Measurements from ENCODE around the gene RHOC. TPM values are rescaled to one million over a fixed set of nuclear protein-coding genes. Genes with fewer than 3 reads are reported as not detected.

The RHOC gene
- polyA plus RNA-seq, 1 of the 3 experiments (the other 2 are of a cell fraction), result 1,028 TPM

DNA sequence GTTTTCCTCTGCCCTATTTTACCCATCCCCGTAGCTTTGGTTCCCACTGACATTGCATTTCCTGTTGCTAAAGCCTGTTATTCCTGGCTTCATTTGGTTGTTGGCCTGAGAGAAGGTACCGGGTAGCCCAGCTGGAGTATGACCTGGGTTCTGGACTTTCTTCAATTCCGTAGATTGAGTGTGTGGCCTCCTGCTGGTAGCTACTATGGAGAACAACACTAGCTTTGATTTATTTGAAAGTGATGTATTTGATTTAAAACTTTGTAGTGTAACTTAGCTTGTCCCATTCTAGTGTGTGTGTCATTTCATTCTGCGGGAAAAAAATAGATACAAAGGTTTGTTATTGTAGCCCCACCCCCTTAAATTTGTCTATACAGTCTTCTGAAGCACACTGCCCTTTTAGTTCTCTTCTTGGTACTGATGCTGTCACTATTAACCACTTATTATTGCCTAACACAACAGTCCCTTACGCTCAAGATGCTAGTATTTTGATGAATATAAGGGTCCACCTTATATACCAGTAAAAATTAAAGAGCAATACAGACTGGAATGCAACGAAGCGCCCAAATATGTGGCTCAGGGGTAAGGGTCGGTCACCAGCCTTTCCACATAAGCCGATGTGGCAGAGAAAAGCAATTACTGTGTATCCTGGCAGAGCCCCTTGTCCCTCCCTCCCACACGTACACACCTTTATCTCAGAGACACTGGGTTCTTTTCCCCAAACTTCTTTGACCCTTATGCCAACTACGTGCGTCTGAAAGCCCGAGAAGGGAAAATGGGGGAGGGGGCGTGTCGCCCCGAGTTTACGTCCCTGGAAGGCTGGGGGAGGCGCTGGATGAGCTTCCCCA is 33.1 kb downstream of the RHOC start (continued):
- no peak for TF ChIP-seq RXRA (IDR thresholded peaks at IDR 0.05; ENCODE audit: borderline replicate concordance, low read depth)
- no peak for TF ChIP-seq REST (IDR thresholded peaks at IDR 0.05; ENCODE audit: low read depth, low read length)
- no peak for TF ChIP-seq ELF1 (IDR thresholded peaks at IDR 0.05)
- TF ChIP-seq, protein P1, sequence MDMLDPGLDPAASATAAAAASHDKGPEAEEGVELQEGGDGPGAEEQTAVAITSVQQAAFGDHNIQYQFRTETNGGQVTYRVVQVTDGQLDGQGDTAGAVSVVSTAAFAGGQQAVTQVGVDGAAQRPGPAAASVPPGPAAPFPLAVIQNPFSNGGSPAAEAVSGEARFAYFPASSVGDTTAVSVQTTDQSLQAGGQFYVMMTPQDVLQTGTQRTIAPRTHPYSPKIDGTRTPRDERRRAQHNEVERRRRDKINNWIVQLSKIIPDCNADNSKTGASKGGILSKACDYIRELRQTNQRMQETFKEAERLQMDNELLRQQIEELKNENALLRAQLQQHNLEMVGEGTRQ (IDR thresholded peaks at IDR 0.05; ENCODE audit: borderline replicate concordance, low read depth, low read length), result no peak
- TF ChIP-seq SMC3 (IDR thresholded peaks at IDR 0.05; ENCODE audit: low read depth, low read length), result peak; percentile 34
- no peak for TF ChIP-seq FOSL2 (IDR thresholded peaks at IDR 0.05; ENCODE audit: borderline replicate concordance, low read depth)

DNA sequence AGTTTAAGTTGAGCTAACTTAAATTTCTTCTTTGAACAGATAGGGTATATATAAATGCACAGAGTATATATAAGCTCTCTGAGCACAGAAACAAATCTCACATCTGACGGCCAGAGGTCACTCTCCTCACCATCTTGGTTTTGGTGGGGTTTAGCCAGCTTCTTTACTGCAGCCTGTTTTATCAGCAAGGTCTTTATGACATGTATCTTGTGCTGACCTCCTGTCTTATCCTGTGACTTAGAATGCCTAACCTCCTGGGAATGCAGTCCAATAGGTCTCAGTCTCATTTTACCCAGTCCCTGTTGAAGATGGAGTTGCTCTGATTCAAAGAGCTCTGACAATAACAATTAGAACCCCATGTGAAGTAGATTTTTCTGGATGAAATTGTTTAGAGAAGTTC is 34.1 kb downstream of the RHOC start:
- Histone ChIP-seq H3K9ac (no peak overlapping the region), H2AFZ (ENCODE audit: low read depth) (no peak overlapping the region), H3K36me3 (replicated peaks in 1 of 2; ENCODE audit: control insufficient read depth in 1 of 2, insufficient read depth in 2 of 2, low read length in 1 of 2) (peaks cover 38% of the 10 kb centered on the region in 2 experiments), H3K27ac (ENCODE audit: low read depth in 2 of 2, low read length in 1 of 2) (peak overlapping the region in 1 of 2 experiments; percentile 75; a peak in 3 of 4 replicates), H3F3A (replicated peaks; ENCODE audit: insufficient read depth) (peaks cover 22% of the 10 kb centered on the region), H3K79me2 (ENCODE audit: insufficient read depth) (peaks cover 26% of the 10 kb centered on the region), H3K4me3 (ENCODE audit: low read depth in 2 of 2, low read length in 1 of 2) (no peak overlapping the region), H3K4me2 (no peak overlapping the region), H4K20me1 (ENCODE audit: insufficient read depth) (no peaks in the 10 kb centered on the region), H3K27me3 (ENCODE audit: insufficient read depth) (no peaks in the 10 kb centered on the region), H3K4me1 (ENCODE audit: control insufficient read depth in 1 of 2, insufficient read depth in 2 of 2, low read depth in 1 of 2, low read length in 1 of 2) (peaks cover 11 to 12% of the 10 kb centered on the region in 2 experiments; a peak in 3 of 4 replicates), H3K9me3 (no peaks in the 10 kb centered on the region), H3K9me2 (no peaks in the 10 kb centered on the region)
- ChIA-PET CTCF (interaction anchor here (1.1 to 4.8 kb wide), 14 partner anchors 9 to 282 kb away, joined by 3 to 42 read pairs (median 9); partner anchors contain the start of genes CAPZA1, PPM1J and ST7L), POLR2A (interaction anchor here (0.6 to 1.0 kb wide), 2 partner anchors 45 to 54 kb away, joined by 3 to 4 read pairs; partner anchors contain the start of gene ST7L)
- WGBS (ENCODE audit: low lambda C conversion rate), result 94% methylated on average over 1 of the region's 1 CpG
- TF ChIP-seq MXI1 (IDR thresholded peaks at IDR 0.05; ENCODE audit: low read depth, low read length), result no peak
- no peak for TF ChIP-seq RXRA (IDR thresholded peaks at IDR 0.05; ENCODE audit: borderline replicate concordance, low read depth)
- TF ChIP-seq GATA2 (CRISPR knock-in tag; IDR thresholded peaks at IDR 0.05), result no peak
- TF ChIP-seq SIN3A (IDR thresholded peaks at IDR 0.05; ENCODE audit: borderline replicate concordance, low read depth, low read length), result no peak
- no peak for TF ChIP-seq ELF1 (IDR thresholded peaks at IDR 0.05)
- TF ChIP-seq RCOR1 (IDR thresholded peaks at IDR 0.05; ENCODE audit: low read length), result no peak
- TF ChIP-seq TCF12 (IDR thresholded peaks at IDR 0.05), result no peak
- no peak for TF ChIP-seq NFIC (IDR thresholded peaks at IDR 0.05; ENCODE audit: borderline replicate concordance)
- TF ChIP-seq YY1 (IDR thresholded peaks at IDR 0.05; ENCODE audit: low read depth), result no peak
- no peak for TF ChIP-seq TEAD4 (IDR thresholded peaks at IDR 0.05; ENCODE audit: borderline replicate concordance, insufficient read depth)
- TF ChIP-seq EZH2phosphoT487 (IDR thresholded peaks at IDR 0.05; ENCODE audit: borderline replicate concordance, low read depth), result no peak
- no peak for TF ChIP-seq SMC3 (IDR thresholded peaks at IDR 0.05; ENCODE audit: low read depth, low read length)
- TF ChIP-seq TAF1 (IDR thresholded peaks at IDR 0.05; ENCODE audit: borderline replicate concordance, low read depth, low read length), result no peak
- no peak for TF ChIP-seq NRF1 (IDR thresholded peaks at IDR 0.05; ENCODE audit: low read depth, low read length)
- TF ChIP-seq IRF3 (IDR thresholded peaks at IDR 0.05; ENCODE audit: low read depth, low read length), result no peak
- TF ChIP-seq RFX5 (IDR thresholded peaks at IDR 0.05; ENCODE audit: low read length), result no peak
- no peak for TF ChIP-seq ZBTB33 (IDR thresholded peaks at IDR 0.05; ENCODE audit: borderline replicate concordance, low read depth)
- no peak for DNase-seq

Data from SK-N-SH (cell line).